Measurements from ENCODE around the gene GIMAP1.

The GIMAP1 gene

DNA sequence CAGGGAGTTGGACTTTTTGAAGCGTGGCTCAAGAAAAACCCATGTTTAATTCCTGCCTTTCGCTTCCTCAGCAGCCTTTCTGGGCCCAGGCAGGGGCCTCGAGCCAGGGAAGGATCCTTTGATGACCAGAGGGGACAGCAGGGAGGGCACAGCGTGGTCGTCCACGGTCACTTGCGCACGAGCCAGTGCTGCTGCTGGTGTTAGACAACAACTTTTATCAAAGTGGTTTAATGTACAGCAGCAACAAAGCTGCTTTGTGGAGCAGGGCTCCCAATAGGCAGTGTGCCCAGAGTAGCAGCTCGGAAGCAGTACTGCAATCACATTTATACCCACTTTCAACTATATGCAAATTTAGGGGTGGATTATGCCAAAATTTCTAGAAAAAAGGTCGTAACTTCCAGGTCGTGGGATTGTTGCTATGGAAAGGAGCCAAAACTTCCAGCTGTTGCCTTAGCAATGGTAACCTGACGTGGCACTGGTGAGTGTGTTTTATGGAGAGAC lies 6.1 kb downstream of the GIMAP1 start:
- DNase-seq (ENCODE audit: low spot score) = no peak

DNA sequence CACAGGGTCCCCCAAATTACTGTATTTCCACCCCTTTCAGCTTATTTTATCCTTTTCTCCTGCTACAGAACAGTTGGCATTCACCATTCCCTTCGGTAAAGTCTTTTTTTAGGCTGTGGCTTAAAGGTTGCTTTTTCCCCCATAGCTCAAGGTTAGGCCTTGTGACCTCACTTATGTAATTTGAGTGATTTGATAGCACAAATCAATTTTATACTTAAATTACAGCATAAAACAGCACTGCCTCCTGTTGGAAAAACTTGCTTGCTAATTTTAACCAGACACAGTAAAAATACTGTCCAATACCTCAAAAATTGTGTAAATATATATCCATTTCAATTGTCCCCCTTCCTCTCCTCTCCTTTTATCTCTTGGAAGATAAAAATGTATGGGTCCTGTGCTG lies 7.1 kb downstream of the GIMAP1 start:
- DNase-seq (ENCODE audit: low spot score) = no peak

DNA sequence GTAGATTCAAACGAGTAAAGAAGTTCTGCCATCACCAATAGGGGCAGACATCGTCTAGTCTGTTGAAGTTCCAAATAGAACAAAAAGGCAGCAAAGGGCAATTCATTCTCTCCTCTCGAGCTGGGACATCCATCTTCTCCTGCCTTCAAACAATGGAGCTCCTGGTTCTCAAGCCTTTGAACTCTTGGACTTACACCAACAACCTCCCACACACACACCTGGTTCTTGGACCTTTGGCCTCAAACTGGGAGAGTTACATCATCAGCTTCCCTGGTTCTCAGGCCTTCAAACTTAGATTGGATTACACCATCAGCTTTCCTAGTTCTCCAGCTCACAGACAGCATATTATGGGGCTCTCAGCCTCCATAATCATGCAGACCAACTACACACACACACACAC lies 11.0 kb downstream of the GIMAP1 start:
- no peak for DNase-seq (ENCODE audit: low spot score)

DNA sequence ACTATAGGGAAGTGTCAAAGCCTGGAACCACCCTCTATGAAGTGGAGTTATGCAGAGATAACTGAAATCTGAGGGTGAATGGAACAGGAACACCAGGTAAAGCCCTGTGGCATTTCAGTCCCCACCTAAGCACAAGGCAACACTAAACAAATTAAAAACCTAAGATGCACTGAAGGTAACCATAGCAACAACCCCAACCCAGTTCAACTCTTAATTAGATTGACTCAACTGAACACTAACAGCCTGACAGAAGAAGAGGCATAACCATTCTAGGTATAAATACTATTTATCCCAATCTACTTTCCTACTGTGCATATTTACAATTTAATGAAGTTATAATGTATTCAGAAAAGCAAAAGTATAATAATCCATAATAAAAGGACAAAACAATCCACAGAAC lies 11.6 kb downstream of the GIMAP1 start:
- no peak for DNase-seq (ENCODE audit: low spot score)

DNA sequence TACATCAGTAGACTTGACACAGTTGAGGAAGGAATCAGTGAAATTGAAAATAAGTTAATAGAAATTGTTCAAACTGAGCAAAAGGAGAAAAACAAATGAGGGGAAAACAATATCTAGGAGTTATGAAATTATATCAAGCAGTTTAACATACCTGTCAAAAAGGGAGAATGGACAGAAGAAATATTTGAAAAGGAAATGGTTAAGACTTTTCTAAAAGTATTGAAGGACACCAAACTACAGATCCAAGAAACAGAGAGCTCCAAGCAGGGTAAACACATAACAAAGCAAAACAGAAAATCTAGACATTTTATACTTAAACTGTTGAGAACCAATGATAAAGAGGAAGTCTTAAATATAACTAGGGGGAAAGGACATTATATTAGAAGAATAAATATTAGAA lies 12.2 kb downstream of the GIMAP1 start:
- DNase-seq (ENCODE audit: low spot score) = no peak

DNA sequence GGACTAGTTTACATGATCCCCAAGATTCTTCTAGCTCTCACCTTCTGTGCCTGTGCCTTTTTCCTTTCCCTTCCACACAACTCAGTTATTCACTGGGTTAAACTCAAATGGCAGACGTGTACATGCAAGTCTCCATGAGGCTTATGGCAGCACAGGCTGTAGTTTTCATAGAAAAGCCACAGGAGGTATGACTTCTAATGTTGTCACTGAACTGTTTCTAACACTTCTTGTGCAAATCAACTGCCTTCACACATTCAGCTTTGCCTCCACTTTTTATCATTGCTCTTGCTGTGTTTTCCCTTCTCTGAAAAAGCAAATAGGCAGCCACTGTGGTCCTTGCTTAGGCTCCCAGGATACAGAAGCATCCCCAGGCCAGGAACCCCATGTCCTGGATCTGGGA lies 15.5 kb downstream of the GIMAP1 start:
- DNase-seq (ENCODE audit: low spot score) = no peak

DNA sequence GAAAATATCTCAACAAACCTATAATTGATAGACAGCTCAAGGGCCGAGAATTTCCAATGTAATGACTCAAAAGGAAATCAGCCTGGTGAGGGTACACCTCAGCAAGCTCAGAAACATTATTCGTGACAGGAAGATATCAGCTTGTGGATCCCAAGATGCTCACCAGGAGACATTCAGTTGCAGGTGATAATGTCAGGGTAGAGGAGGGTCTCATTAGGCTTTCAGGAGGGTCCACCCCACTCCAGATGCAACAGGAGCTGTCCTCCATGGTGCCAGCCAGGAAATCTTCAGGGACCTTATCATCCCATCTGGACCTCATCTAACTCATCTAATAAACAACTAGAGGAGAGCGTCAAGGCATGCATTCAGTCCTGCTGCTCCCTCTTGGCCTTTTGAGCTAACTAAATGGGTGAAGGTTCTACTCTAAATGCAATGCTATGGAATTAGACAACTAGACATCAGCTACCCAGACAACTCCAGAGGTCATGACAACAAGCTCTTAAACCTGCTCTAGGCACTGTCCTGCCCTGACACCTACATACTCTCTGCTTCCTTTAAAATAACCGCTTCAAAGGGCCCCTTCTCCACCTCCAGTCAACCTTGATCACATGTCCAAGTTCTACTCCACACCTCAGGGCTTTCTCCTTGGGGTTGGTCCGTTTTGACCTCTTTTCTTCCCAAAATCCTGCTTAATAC lies 16.5 kb downstream of the GIMAP1 start:
- DNase-seq (ENCODE audit: low spot score) = no peak

DNA sequence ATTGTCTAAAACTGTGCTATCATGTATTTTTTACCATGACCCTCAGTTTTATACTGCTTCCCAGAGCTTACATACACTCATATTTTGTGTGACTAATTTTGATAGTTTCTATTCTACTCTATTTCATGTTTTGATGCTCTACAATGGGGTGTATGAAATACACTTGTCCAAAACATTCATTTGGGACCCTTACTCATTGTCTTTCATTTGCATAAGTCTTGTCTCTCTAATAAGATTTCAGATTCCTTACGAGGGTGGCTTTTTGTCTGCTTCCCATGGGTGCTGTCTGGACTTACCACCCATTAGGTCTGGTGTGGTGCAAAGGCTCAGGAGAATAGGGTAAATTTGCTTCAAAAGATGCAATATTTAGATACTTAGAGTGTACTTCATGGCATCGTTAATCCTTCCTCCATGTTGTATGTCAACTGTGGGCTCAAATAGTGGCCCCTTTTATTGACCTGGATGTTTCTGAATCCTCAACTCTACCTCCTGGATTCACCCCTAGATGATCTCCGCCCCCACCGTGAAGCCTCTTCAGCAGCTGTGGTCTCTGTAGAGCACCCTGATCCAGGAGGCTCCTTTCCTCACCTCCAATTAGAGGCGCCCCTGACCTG lies 17.2 kb downstream of the GIMAP1 start:
- no peak for DNase-seq (ENCODE audit: low spot score)

DNA sequence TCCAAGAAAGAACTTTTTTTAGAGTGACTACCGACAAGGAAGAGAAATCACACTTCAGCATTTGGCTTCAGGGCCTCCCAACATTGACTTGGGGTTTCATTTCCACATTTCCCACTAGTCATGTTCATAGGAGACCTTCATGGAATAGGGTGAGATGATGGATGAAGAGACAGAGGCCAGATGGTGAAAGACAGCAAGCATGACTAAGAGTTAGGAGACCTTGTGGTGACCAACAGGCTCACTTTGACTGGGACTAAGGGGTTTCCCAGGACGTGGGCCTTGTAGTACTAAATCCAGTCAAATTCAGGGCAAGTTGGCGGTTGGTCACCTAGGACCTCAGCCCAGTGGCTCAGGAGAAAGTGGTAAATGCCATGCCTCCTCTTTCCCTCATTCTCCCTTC lies 17.8 kb downstream of the GIMAP1 start:
- no peak for DNase-seq (ENCODE audit: low spot score)

DNA sequence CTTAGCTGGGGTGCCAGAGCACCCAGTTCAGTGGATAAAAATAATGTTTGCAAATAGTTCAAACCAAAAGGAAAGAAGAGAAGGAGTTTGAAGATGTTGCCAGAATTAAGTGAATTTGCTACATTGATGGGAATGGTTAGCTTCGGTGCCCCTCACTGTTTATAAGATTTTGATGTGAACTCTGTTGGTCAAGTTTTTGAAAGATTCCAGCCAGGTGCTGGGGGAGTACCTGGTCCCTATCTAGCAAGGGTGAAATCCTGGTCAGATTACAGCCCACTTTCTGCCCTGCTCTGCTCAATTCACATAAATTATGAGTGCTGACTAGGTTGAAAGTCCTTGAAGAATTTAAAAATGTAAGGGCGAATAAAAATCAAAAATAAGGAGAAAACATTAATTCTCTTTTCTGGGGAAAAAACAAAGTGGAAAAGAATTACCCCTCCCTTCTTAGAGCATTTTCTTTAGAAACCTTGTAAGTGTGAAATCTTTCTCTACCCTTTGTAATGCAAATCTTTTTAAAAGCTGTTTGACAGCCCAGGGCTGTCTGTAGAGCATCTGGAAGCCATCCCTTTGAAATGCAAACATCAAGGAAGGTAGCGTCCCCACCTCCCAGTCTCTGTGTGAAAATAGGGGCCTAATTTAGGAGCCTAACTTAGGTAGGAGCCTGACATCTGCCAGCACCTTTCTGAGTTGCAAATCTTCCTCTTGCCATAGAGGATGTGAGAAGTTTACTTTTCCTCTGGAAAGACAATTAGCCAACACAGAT lies 19.4 kb downstream of the GIMAP1 start:
- no peak for DNase-seq (ENCODE audit: low spot score)

DNA sequence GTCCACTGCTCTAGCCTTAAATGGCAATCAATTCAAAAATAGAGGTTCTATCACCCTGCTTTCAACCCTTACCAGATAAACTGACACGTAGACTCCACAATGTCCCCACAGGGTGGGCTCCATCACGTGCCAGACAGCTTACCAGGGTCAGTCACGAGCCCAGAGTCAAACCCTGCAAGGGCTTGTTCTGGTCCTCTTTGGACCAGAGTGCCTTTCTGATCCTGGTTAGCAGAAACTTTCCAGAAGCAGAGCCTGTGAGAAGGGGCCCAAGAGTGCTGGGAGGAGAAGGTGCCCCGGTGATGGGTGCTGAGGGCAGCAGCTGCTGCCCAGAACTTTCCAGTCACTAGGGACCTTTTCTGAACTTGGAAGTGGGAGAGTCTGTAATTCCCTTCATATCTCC lies 20.5 kb downstream of the GIMAP1 start:
- no peak for DNase-seq (ENCODE audit: low spot score)

DNA sequence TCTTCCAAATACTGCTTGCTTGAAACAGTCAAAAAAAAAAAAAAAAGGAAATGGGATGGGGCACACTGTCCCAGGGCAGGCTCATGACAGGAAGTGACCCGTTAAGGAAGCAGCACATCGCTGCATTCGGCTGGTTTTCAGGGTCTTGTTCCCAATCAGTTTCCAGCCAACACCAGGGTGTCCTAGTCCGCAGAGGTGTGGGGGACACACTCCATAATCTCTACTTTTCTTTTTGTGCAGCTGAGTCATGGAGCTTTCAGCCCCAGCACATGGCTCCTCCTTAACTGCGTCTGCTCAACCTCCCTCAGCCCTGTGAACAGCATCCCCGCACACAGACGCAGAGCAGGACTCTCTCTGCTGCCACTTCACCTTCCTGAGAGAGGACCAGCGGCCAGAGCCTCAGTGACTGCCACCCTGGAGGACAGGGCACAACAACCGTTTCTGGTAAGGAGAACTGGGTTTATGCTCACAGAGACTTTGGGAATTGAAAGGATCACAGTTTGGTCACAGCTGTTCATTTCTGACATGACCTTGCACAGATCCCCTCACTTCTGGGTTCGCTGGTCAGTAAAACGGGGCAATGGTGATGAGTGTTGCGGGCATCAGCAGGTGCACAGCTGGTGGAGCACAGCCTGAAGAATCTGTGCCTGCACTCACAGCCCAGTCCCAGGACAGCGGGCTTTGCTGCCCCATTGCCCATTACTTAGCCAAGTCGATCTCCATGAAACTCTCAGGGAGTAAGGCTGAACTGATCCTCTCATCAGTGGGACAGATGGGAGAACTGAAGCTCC lies 21.0 kb downstream of the GIMAP1 start, which contains the start of gene GIMAP5:
GIMAP5 (plus strand) TSS at position 154 of the 791 bp plus-strand sequence. CDS start 3,467 bp downstream, outside the sequence.
- no peak for DNase-seq (ENCODE audit: low spot score)

DNA sequence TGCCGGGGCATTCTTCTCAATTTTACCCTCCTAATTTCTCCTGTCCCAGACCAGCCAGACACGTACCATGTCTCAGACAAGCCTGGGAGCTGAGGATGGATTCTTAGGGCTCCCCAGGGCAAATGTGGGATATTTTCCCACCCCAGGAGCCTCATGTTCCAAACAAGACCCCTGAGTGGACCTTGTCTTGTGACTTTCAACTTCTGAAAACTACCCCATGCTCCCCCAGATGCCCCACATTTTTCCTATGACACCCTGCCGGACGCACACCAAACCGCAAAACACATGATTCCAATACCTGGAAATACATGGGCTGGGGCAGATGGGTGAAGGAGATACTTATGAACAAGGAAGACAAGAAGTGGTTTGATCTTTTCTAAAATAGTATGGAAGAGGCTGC lies 21.7 kb downstream of the GIMAP1 start:
- no peak for DNase-seq (ENCODE audit: low spot score)

DNA sequence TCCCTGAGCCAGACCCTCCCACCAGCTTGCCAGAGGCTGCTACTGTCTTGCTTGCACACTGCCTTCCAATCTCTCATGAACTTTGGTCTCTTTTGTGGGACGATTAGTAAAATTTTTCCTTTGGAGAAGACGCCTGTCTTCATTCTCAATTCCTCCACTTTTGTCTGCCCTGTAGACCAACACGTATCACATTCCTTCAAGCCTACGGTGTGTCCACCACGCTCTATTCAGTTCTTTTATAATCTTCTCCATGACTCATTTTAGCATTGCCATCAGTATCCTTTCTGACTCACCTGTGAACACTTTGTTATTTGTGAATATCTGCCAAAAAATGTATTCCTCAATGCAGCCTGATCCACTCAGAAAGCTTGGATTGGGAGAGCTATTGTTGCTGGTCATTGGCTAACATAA lies 22.2 kb downstream of the GIMAP1 start:
- DNase-seq (ENCODE audit: low spot score) = no peak

DNA sequence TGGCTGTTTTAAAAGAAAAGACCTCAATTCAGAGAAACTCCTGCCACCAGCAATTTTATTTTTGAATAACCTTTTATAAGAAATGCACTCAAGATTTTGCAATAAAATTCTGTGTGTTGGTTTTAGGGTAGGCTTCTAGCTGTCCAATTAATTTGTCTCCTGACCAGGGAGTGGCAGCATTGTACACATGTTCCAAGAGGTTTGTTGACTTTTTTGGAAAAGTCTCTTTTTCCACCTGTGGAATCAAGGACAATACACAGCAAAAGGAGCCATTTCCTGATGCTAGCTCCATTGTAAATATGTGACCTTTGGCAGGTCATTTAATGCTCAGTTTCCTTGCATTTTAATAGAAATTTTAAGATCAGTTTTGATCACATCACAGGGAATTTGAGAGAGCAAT lies 22.6 kb downstream of the GIMAP1 start:
- DNase-seq (ENCODE audit: low spot score) = no peak

DNA sequence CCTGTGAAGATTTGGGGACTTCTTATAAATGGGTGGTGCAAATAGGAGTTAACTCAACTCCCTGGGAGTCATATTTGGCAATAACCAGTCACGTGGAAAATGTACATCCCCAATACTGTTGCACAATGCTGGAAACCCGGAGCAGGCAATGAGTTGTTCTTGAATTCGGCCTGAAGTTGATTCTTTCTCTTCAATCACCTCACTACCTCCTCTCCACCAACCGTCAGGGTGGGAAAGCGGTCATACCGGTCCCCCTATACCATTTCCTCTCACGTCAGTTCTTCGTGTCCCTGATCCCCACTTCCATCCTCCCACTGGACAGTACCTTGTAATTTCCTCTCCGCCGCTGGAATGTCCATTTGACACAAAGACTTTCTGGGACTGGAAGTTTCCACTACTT lies 23.6 kb downstream of the GIMAP1 start:
- DNase-seq (ENCODE audit: low spot score) = no peak

DNA sequence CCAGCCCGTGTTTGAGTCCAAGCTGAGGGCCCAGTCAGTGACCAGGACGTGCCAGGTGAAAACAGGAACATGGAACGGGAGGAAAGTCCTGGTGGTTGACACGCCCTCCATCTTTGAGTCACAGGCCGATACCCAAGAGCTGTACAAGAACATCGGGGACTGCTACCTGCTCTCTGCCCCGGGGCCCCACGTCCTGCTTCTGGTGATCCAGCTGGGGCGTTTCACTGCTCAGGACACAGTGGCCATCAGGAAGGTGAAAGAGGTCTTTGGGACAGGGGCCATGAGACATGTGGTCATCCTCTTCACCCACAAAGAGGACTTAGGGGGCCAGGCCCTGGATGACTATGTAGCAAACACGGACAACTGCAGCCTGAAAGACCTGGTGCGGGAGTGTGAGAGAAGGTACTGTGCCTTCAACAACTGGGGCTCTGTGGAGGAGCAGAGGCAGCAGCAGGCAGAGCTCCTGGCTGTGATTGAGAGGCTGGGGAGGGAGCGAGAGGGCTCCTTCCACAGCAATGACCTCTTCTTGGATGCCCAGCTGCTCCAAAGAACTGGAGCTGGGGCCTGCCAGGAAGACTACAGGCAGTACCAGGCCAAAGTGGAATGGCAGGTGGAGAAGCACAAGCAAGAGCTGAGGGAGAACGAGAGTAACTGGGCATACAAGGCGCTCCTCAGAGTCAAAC lies 26.0 kb downstream of the GIMAP1 start:
- DNase-seq (ENCODE audit: low spot score) = no peak

DNA sequence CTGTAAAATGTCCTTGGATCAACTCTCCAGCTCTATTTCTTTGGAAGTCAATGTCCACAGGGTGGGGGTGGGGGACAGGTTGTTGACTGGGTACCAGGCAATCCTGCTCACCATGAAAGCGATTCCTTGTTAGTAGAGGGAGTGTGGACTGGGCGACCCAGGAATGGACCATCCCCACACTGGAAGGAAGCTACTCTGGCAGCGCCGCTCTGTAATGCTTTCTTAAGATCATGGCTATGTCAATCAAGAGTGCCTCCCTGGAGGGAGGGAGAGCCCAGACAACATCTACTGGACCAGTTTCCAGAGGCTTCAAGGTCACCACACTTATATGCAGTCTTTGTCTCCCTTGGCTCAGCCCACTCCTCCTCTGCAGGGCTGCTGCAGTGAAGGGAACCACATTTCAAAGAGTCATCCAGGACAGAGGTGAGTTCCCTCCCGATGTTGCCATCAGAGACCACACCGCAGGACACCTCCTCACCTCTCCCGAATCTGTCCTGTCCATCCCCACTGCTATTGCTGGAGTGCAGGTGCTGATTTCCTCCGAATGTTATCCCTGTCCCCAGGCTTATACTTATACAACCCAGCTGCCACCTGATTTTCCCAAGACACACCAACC lies 27.7 kb downstream of the GIMAP1 start:
- no peak for DNase-seq (ENCODE audit: low spot score)

DNA sequence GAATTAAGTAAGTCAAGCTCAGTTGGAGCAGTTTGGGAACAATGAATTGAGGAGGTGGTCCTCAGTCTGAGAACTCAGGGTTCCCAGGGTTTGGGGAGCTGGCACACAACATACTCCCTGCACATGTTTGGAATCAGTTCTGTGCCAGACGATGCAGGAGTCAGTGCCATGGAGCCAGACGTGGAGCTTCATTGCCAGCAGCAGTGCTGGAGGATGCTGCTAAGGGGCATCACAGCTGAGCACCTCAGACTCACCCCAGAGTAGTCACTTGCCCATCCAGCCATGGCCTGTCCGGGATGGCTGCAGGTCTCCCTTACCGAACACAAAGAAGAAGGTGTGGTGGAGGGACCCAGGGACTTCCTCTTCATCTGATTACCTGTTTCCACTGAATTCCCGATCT lies 28.7 kb downstream of the GIMAP1 start:
- DNase-seq (ENCODE audit: low spot score) = no peak

DNA sequence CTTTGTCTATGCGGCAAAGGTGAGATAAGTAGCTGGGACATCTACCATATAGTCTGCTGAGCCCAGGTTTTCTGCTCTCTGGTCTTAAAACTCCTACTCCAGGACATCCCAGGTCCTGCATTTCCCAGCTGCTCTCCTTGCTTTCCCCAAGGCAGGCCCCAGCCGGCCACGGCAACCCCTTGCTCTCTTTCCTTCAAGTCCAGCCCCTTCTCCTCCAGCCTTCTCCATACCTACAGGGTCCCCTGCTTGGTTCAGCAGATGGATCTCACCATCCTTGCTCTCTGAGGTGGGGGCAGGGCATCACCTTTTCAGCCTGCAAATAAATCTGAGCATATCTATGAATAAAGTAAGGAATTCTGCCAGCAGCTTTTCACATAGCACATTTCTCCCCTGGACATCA lies 29.5 kb downstream of the GIMAP1 start:
- DNase-seq (ENCODE audit: low spot score) = no peak

DNA sequence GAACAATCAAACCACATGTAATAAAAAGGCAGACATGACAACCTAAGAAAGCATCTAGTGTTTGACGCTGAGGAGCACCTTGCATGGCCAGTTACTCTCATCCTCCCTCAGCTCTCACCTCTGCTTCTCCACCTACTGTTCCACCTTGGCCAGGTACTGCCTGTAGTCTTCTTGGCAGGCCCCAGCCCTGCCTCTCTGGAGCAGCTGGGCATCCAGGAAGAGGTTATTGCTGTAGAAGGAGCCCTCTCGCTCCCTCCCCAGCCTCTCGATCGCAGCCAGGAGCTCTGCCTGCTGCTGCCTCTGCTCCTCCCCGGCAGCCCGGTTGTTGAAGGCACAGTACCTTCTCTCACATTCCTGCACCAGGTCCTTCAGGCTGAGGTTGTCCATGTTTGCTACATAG lies 30.5 kb downstream of the GIMAP1 start:
- no peak for DNase-seq (ENCODE audit: low spot score)
